DOHH2 (cell line): ENCODE measurements around the gene SPAG16.

ENCODE experiments used
- H3F3A ChIP-seq: fragments of 200-600 bp; sonication (generic), shearing (Covaris generic); 2 replicates; pipeline ENCODE4 v1.6.0; 2016; ENCODE audit warnings: antibody characterized with exemption, mild to moderate bottlenecking; ENCODE audit not compliant: control insufficient read depth, insufficient read depth
- H3K27ac ChIP-seq: fragments of 200-600 bp; sonication (generic); 2 replicates; pipeline ENCODE4 v1.5.1; 2014; ENCODE audit warnings: low read depth, mild to moderate bottlenecking, low read length, moderate library complexity
- H3K27me3 ChIP-seq: fragments of 200-600 bp; sonication (generic); 2 replicates; pipeline ENCODE4 v1.6.1; 2014; ENCODE audit warnings: mild to moderate bottlenecking, low read length, mixed read lengths; ENCODE audit not compliant: control insufficient read depth
- H3K36me3 ChIP-seq: fragments of 200-600 bp; sonication (generic); 2 replicates; pipeline ENCODE4 v1.6.1; 2014; ENCODE audit warnings: mild to moderate bottlenecking, low read length, moderate library complexity, mixed read lengths; ENCODE audit not compliant: control insufficient read depth
- H3K4me1 ChIP-seq: fragments of 200-600 bp; sonication (generic); 2 replicates; pipeline ENCODE4 v1.6.1; 2014; ENCODE audit warnings: mild to moderate bottlenecking, low read length, mixed read lengths; ENCODE audit not compliant: control insufficient read depth
- H3K4me2 ChIP-seq: fragments of 200-600 bp; sonication (generic); 2 replicates; pipeline ENCODE4 v1.6.0; 2014; ENCODE audit warnings: mild to moderate bottlenecking, low read length, moderate library complexity
- H3K4me3 ChIP-seq: fragments of 200-600 bp; sonication (generic); 2 replicates; pipeline ENCODE4 v1.5.1; 2014; ENCODE audit warnings: mild to moderate bottlenecking, low read length, mixed read lengths
- H3K79me2 ChIP-seq: fragments of 200-600 bp; sonication (generic); 2 replicates; pipeline ENCODE4 v1.6.1; 2014; ENCODE audit warnings: mild to moderate bottlenecking, low read length, mixed read lengths; ENCODE audit not compliant: control insufficient read depth
- H3K9me2 ChIP-seq: fragments of 200-600 bp; sonication (generic); replicated peaks from 2 replicates; pipeline ENCODE4 v1.6.1; 2014; ENCODE audit warnings: mild to moderate bottlenecking, low read length, mixed read lengths; ENCODE audit not compliant: control insufficient read depth
- H3K9me3 ChIP-seq: fragments of 200-600 bp; sonication (generic); 2 replicates; pipeline ENCODE4 v1.6.1; 2014; ENCODE audit warnings: antibody characterized with exemption, low read length, mixed read lengths; ENCODE audit not compliant: control insufficient read depth, insufficient read depth
- H4K20me1 ChIP-seq: fragments of 200-600 bp; sonication (generic); 2 replicates; pipeline ENCODE4 v1.6.0; 2014; ENCODE audit warnings: low read depth, mild to moderate bottlenecking, antibody characterized with exemption, low read length, moderate library complexity; ENCODE audit not compliant: control insufficient read depth, insufficient read depth
- CTCF ChIP-seq: fragments of 200-600 bp; sonication (generic); IDR thresholded peaks from one replicate; pipeline ENCODE4 v1.5.1; 2014; ENCODE audit warnings: antibody characterized with exemption, mild to moderate bottlenecking, low read depth, low read length; ENCODE audit not compliant: poor library complexity, severe bottlenecking
- EZH2phosphoT487 ChIP-seq: fragments of 200-600 bp; sonication (generic); IDR thresholded peaks from 2 replicates; pipeline ENCODE4 v1.6.1; 2017; ENCODE audit warnings: borderline replicate concordance, mild to moderate bottlenecking, antibody characterized with exemption, low read length, moderate library complexity, mixed read lengths

SPAG16 gene

GRCh38 chr2:213609570-213610170, 325.4 kb downstream of the SPAG16 start:
- no peak overlapping the region for H3K4me3 ChIP-seq
- TF ChIP-seq EZH2phosphoT487 (no peak), CTCF (no peak)
- no peaks in the 10 kb centered on the region for H3K36me3 ChIP-seq
- no peak overlapping the region for H3K4me2 ChIP-seq
- no peaks in the 10 kb centered on the region for H3K4me1 ChIP-seq
- no peaks in the 10 kb centered on the region for H3F3A ChIP-seq
- H3K27me3 ChIP-seq, result no peaks in the 10 kb centered on the region
- H3K27ac ChIP-seq, result no peak overlapping the region
- H3K9me3 ChIP-seq, result no peaks in the 10 kb centered on the region
- no peaks in the 10 kb centered on the region for H3K9me2 ChIP-seq
- H3K79me2 ChIP-seq, result no peaks in the 10 kb centered on the region
- H4K20me1 ChIP-seq, result no peaks in the 10 kb centered on the region

- Histone ChIP-seq H3K79me2 (no peaks in the 10 kb centered on the region), H3K4me1 (peaks cover 13% of the 10 kb centered on the region), H3K4me3 (no peak overlapping the region), H3K9me3 (no peaks in the 10 kb centered on the region), H3K4me2 (peak overlapping the region; percentile 29), H3F3A (no peaks in the 10 kb centered on the region), H3K36me3 (no peaks in the 10 kb centered on the region), H3K27me3 (no peaks in the 10 kb centered on the region), H4K20me1 (no peaks in the 10 kb centered on the region), H3K9me2 (no peaks in the 10 kb centered on the region), H3K27ac (no peak overlapping the region)
- no peak for TF ChIP-seq EZH2phosphoT487
- TF ChIP-seq CTCF, result peak; percentile 34
Measured at GRCh38 chr2:213627054-213627710, 342.9 kb downstream of the SPAG16 start.

GRCh38 chr2:213627835-213628460, 343.7 kb downstream of the SPAG16 start:
- H3K4me1 ChIP-seq, result peaks cover 13% of the 10 kb centered on the region
- H3K9me3 ChIP-seq, result no peaks in the 10 kb centered on the region
- H3F3A ChIP-seq, result no peaks in the 10 kb centered on the region
- H3K27ac ChIP-seq, result no peak overlapping the region
- no peaks in the 10 kb centered on the region for H3K79me2 ChIP-seq
- H3K4me2 ChIP-seq, result peak overlapping the region; percentile 29; the same call in 1 of the 2 replicates
- TF ChIP-seq EZH2phosphoT487 (no peak), CTCF (no peak)
- H3K27me3 ChIP-seq, result no peaks in the 10 kb centered on the region
- H3K9me2 ChIP-seq, result no peaks in the 10 kb centered on the region
- H3K36me3 ChIP-seq, result no peaks in the 10 kb centered on the region
- H4K20me1 ChIP-seq, result no peaks in the 10 kb centered on the region
- no peak overlapping the region for H3K4me3 ChIP-seq
